HG02571 (cell line): Measurements from ENCODE around the gene AGXT.

Experiments
- ATAC-seq: cut with Tn5 transposase; IDR thresholded peaks from one replicate; pipeline ENCODE4 v1.9.1; 2021; ENCODE audit warnings: mild to moderate bottlenecking, moderate library complexity; ENCODE audit not compliant: unreplicated experiment

Gene AGXT

GRCh38 chr2:240925191-240925567 is 56.6 kb downstream of the AGXT start:
- ATAC-seq = no peak

GRCh38 chr2:240925568-240926515 is 57.2 kb downstream of the AGXT start:
- ATAC-seq = no peak

GRCh38 chr2:240926516-240927389 is 58.1 kb downstream of the AGXT start:
- no peak for ATAC-seq

GRCh38 chr2:240927390-240927781 is 58.8 kb downstream of the AGXT start:
- no peak for ATAC-seq

- no peak for ATAC-seq
These were observed 60.1 kb downstream of the AGXT start for GRCh38 chr2:240928476-240929363.

GRCh38 chr2:240929364-240930095 is 60.9 kb downstream of the AGXT start:
- no peak for ATAC-seq
